GM10266 (cell line): Measurements from ENCODE around the gene IGLL5.

ENCODE experiments used
- DNase-seq: peaks from one replicate; pipeline ENCODE4 v3.0.0; 2012; ENCODE audit errors: extremely low spot score
- CTCF ChIP-seq: IDR thresholded peaks from 2 replicates; pipeline ENCODE4 v1.5.1; 2012; ENCODE audit warnings: mild to moderate bottlenecking, low read depth; ENCODE audit not compliant: control insufficient read depth, insufficient read depth; ENCODE audit errors: missing control alignments

IGLL5 gene

GRCh38 chr22:22923379-22923778, 35.8 kb downstream of the IGLL5 start:
- TF ChIP-seq CTCF = no peak
- DNase-seq = no peak

- DNase-seq = no peak
- TF ChIP-seq CTCF = no peak
Measured at GRCh38 chr22:22923930-22924329, 36.3 kb downstream of the IGLL5 start.

GRCh38 chr22:22924369-22925145, 36.9 kb downstream of the IGLL5 start:
- TF ChIP-seq CTCF = no peak
- DNase-seq = no peak

GRCh38 chr22:22925146-22925804, 37.7 kb downstream of the IGLL5 start:
- TF ChIP-seq CTCF = no peak
- DNase-seq = no peak

- no peak for DNase-seq
- TF ChIP-seq CTCF = no peak
Measured at GRCh38 chr22:22925805-22926369, 38.3 kb downstream of the IGLL5 start.

- no peak for TF ChIP-seq CTCF
- DNase-seq = no peak
Measured at GRCh38 chr22:22926370-22927195, 39.0 kb downstream of the IGLL5 start.
